ENCODE data around the gene SIGLECL1. TPM values are rescaled to one million over a fixed set of nuclear protein-coding genes. Genes with fewer than 3 reads are reported as not detected.

The SIGLECL1 gene
- total and polyA plus RNA-seq, 2 donors (not counting 1 experiment from before 2014, with no cell fraction given) = not detected

DNA sequence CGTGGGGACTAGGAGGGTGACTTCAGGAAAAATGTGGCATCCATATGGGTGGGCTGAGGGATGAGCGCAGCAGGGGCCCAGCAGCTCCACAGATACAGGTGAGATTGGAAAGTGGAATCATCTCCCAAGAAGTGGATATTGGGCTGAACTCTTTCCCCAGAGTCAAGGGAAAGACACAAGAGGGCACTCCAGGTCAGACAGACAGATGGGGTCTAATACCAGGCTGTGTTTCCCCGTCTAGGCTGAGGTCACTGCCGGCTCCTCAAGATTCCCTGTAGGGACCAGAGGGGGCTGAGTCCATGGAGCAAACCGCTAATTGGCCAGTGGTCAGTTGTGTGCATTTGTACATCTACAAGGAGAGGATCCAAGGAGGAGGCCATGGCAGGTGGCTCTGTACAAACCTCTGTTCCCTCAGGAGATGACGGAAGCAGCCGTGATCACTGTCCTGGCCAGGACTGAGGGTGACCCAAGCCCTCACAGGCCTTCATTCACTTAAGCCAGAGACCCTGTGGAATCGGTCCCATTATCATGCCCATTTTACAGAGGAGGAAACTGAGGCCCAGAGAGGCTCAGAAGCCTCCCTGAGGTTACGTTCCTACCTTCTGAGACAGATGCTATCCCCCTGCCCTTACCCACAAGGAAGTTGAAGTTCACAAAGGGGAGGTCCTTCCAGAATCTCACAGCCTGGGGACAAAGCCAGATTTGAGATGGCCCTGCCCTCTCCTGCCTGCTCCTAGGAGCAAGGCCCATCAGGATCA is 45.6 kb downstream of the SIGLECL1 start:
- no peaks in the 10 kb centered on the region for H3K4me1 ChIP-seq (ENCODE audit: control insufficient read depth, extremely low read depth, insufficient read depth, low read length)
- H3K36me3 ChIP-seq (ENCODE audit: control insufficient read depth, insufficient read depth, low read length) = no peaks in the 10 kb centered on the region
- H3K9me3 ChIP-seq (ENCODE audit: control insufficient read depth, insufficient read depth, low read depth, low read length) = no peaks in the 10 kb centered on the region
- no peak overlapping the region for H3K9ac ChIP-seq (ENCODE audit: insufficient read depth, low read length)
- DNase-seq (ENCODE audit: low read depth in 2 of 2) = no peak
- no peak overlapping the region for H2AFZ ChIP-seq (ENCODE audit: low read length)
- no peaks in the 10 kb centered on the region for H3K27me3 ChIP-seq (ENCODE audit: control insufficient read depth, insufficient read depth, low read length)
- no peak overlapping the region for H3K4me3 ChIP-seq (replicated peaks in 1 of 4; ENCODE audit: control extremely low read depth in 1 of 4, insufficient read depth in 1 of 4, low read depth in 3 of 4, low read length in 4 of 4)
- no peak overlapping the region for H3K27ac ChIP-seq (ENCODE audit: insufficient read depth, low read length)
- no peaks in the 10 kb centered on the region for H4K20me1 ChIP-seq (ENCODE audit: control insufficient read depth, extremely low read depth, insufficient read depth, low read length)
- no peak overlapping the region for H3K4me2 ChIP-seq (ENCODE audit: extremely low read depth, insufficient read depth, low read length)
- TF ChIP-seq EZH2 (IDR thresholded peaks at IDR 0.05; ENCODE audit: low read length, missing control alignments) (no peak), CTCF (conservative IDR thresholded peaks at IDR 0.05 in 1 of 2, IDR thresholded peaks at IDR 0.05 in 1 of 2; ENCODE audit: low read depth in 1 of 2, low read length in 2 of 2) (no peak)
- no peaks in the 10 kb centered on the region for H3K79me2 ChIP-seq (ENCODE audit: control insufficient read depth, insufficient read depth, low read length)

DNA sequence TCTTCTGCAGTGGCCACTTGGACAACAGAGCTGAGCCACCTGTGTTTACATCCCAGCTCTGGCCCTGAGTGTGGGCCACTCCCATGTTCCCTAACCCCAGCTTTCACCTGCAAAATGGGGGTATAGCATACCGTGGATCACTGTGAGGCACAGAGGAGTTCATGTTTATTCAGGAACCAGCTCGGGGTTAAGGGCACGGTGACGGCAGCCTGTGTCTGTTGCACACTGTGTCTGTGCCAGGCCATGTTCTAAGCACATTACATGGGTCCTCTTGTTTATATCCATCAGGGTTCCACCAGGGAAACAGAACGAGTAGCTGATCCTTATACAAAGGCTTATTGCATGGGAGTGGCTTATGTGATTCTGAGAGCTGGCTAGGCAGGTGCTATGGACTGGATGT is 46.5 kb downstream of the SIGLECL1 start:
- no peaks in the 10 kb centered on the region for H3K9me3 ChIP-seq (ENCODE audit: control insufficient read depth, insufficient read depth, low read depth, low read length)
- no peaks in the 10 kb centered on the region for H3K79me2 ChIP-seq (ENCODE audit: control insufficient read depth, insufficient read depth, low read length)
- H3K4me1 ChIP-seq (ENCODE audit: control insufficient read depth, extremely low read depth, insufficient read depth, low read length) = no peaks in the 10 kb centered on the region
- no peak overlapping the region for H3K9ac ChIP-seq (ENCODE audit: insufficient read depth, low read length)
- H2AFZ ChIP-seq (ENCODE audit: low read length) = no peak overlapping the region
- no peak for DNase-seq (ENCODE audit: low read depth in 2 of 2)
- H3K4me3 ChIP-seq (replicated peaks in 1 of 4; ENCODE audit: control extremely low read depth in 1 of 4, insufficient read depth in 1 of 4, low read depth in 3 of 4, low read length in 4 of 4) = no peak overlapping the region
- H4K20me1 ChIP-seq (ENCODE audit: control insufficient read depth, extremely low read depth, insufficient read depth, low read length) = no peaks in the 10 kb centered on the region
- H3K36me3 ChIP-seq (ENCODE audit: control insufficient read depth, insufficient read depth, low read length) = no peaks in the 10 kb centered on the region
- TF ChIP-seq CTCF (conservative IDR thresholded peaks at IDR 0.05 in 1 of 2, IDR thresholded peaks at IDR 0.05 in 1 of 2; ENCODE audit: low read depth in 1 of 2, low read length in 2 of 2) (no peak), EZH2 (IDR thresholded peaks at IDR 0.05; ENCODE audit: low read length, missing control alignments) (no peak)
- H3K4me2 ChIP-seq (ENCODE audit: extremely low read depth, insufficient read depth, low read length) = no peak overlapping the region
- H3K27me3 ChIP-seq (ENCODE audit: control insufficient read depth, insufficient read depth, low read length) = no peaks in the 10 kb centered on the region
- no peak overlapping the region for H3K27ac ChIP-seq (ENCODE audit: insufficient read depth, low read length)

DNA sequence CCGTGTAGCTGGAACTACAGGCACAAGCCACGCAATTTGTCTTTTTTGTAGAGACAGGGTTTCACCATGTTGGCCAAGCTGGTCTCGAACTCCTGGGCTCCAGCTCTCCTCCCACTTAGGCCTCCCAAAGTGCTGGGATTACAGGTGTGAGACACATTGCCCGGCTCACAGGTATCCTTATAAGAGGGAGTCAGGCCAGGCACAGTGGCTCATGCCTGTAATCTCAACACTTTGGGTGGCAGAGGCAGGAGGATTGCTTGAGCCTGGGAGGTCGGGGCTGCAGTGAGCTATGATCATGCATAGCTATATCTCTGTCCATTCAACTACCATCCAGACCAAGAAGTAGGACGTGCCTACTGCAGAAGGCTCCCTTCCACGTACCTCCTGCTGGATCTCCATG is 50.4 kb downstream of the SIGLECL1 start:
- TF ChIP-seq EZH2 (IDR thresholded peaks at IDR 0.05; ENCODE audit: low read length, missing control alignments) = no peak
- H3K36me3 ChIP-seq (ENCODE audit: control insufficient read depth, insufficient read depth, low read length) = no peaks in the 10 kb centered on the region
- no peaks in the 10 kb centered on the region for H3K27me3 ChIP-seq (ENCODE audit: control insufficient read depth, insufficient read depth, low read length)
- no peak for DNase-seq (ENCODE audit: low read depth in 2 of 2)
- no peaks in the 10 kb centered on the region for H3K4me1 ChIP-seq (ENCODE audit: control insufficient read depth, extremely low read depth, insufficient read depth, low read length)
- no peaks in the 10 kb centered on the region for H3K79me2 ChIP-seq (ENCODE audit: control insufficient read depth, insufficient read depth, low read length)
- H3K9ac ChIP-seq (ENCODE audit: insufficient read depth, low read length) = no peak overlapping the region
- no peaks in the 10 kb centered on the region for H4K20me1 ChIP-seq (ENCODE audit: control insufficient read depth, extremely low read depth, insufficient read depth, low read length)
- H3K9me3 ChIP-seq (ENCODE audit: control insufficient read depth, insufficient read depth, low read depth, low read length) = no peaks in the 10 kb centered on the region
- H3K4me3 ChIP-seq (replicated peaks in 1 of 4; ENCODE audit: control extremely low read depth in 1 of 4, insufficient read depth in 1 of 4, low read depth in 3 of 4, low read length in 4 of 4) = no peak overlapping the region
- H3K4me2 ChIP-seq (ENCODE audit: extremely low read depth, insufficient read depth, low read length) = no peak overlapping the region
- H2AFZ ChIP-seq (ENCODE audit: low read length) = no peak overlapping the region
- H3K27ac ChIP-seq (ENCODE audit: insufficient read depth, low read length) = no peak overlapping the region

Data from fibroblast of lung (primary cell).